HepG2 (cell line): Measurements from ENCODE around the gene THRB. TPM values are rescaled to one million over a fixed set of nuclear protein-coding genes. Genes with fewer than 3 reads are reported as not detected.
A peak's percentile ranks its signal among the peaks of the same experiment; 100 is the strongest.

Experiments
- ATAC-seq: fragments of 200-7000 bp; cut with Tn5 transposase; 3 replicates; pipeline ENCODE4 v1.9.1; 2020; ENCODE audit warnings: mild to moderate bottlenecking, moderate library complexity
- BruUV-seq: library from RNA; stranded (reverse); fragments of 400-500 nt; replicated peaks from 2 replicates; lab custom pipeline; 2021; lab: Mats Ljungman, UMichigan
- CTCF ChIA-PET: fragments of 300-600 bp; formaldehyde crosslinking; extraction: SDS; loops from one replicate; lab custom pipeline; 2021; ENCODE audit warnings: low total read pairs, inconsistent platforms, low intra/inter-chr PET ratio; lab: Yijun Ruan, JAX
- POLR2A ChIA-PET: fragments of 350-600 bp; sonication (Branson Sonifier 250); formaldehyde crosslinking; loops from one replicate; lab custom pipeline; 2020; ENCODE audit warnings: antibody characterized with exemption, inconsistent platforms; lab: Yijun Ruan, JAX
- DNase-seq: peaks from one replicate; pipeline ENCODE4 v3.0.0-alpha.2; 2015; ENCODE audit warnings: low spot score
- FAIRE-seq: peaks from 3 replicates; lab custom pipeline; 2011; peaks lifted over from hg19 to GRCh38; lab: Jason Lieb, UNC
- H2AFZ ChIP-seq: one replicate; pipeline ENCODE4 v1.6.1; 2011; ENCODE audit warnings: low read length, inconsistent platforms
- H3K27ac ChIP-seq: fragments of 300-600 bp; 3 replicates; pipeline ENCODE4 v1.8.0; 2011; ENCODE audit warnings: mixed run types, mild to moderate bottlenecking, mixed read lengths, low read length, inconsistent platforms; ENCODE audit not compliant: insufficient read depth; ENCODE audit errors: extremely low read length
- H3K27me3 ChIP-seq, 2 experiments: fragments of 200-600 bp in 1 of 2; 2 replicates in 1 of 2; 3 replicates in 1 of 2; pipeline versions ENCODE4 v1.6.0 to v1.8.0; 2011; ENCODE audit warnings: low read length in 2 of 2, mild to moderate bottlenecking in 2 of 2, moderate library complexity in 2 of 2, inconsistent platforms in 1 of 2; ENCODE audit not compliant: insufficient read depth in 2 of 2, control insufficient read depth in 1 of 2
- H3K36me3 ChIP-seq, 2 experiments: fragments of 200-600 bp in 1 of 2; replicated peaks in 1 of 2; 2 replicates in 1 of 2; 3 replicates in 1 of 2; pipeline versions ENCODE4 v1.5.1 to v1.8.0; 2011; ENCODE audit warnings: low read length in 2 of 2, inconsistent platforms in 1 of 2; ENCODE audit not compliant: insufficient read depth in 2 of 2, control insufficient read depth in 1 of 2
- H3K4me1 ChIP-seq: 2 replicates; pipeline ENCODE4 v1.5.1; 2012; ENCODE audit warnings: low read length, inconsistent platforms; ENCODE audit not compliant: insufficient read depth
- H3K4me2 ChIP-seq: 2 replicates; pipeline ENCODE4 v1.6.0; 2011; ENCODE audit warnings: low read depth, low read length, inconsistent platforms
- H3K4me3 ChIP-seq, 3 experiments: fragments of 200-600 bp in 1 of 3; sonication (generic), shearing (Covaris generic) in 1 of 3; replicated peaks in 1 of 3; 2 replicates each; pipeline ENCODE4 v1.5.1; 2011 to 2016; ENCODE audit warnings: low read length in 3 of 3, inconsistent platforms in 2 of 3, low read depth in 2 of 3, mild to moderate bottlenecking in 2 of 3, control low read depth in 1 of 3, mixed read lengths in 1 of 3; ENCODE audit not compliant: insufficient read depth in 1 of 3
- H3K79me2 ChIP-seq: one replicate; pipeline ENCODE4 v1.6.1; 2011; ENCODE audit warnings: low read length, inconsistent platforms; ENCODE audit not compliant: insufficient read depth
- H3K9ac ChIP-seq: 2 replicates; pipeline ENCODE4 v1.6.0; 2011; ENCODE audit warnings: mild to moderate bottlenecking, low read depth, low read length, inconsistent platforms; ENCODE audit not compliant: insufficient read depth
- H3K9me3 ChIP-seq: 2 replicates; pipeline ENCODE4 v1.5.1; 2012; ENCODE audit warnings: mild to moderate bottlenecking, low read length
- H4K20me1 ChIP-seq: 2 replicates; pipeline ENCODE4 v1.6.0; 2011; ENCODE audit warnings: inconsistent platforms, mild to moderate bottlenecking, low read length, moderate library complexity; ENCODE audit not compliant: insufficient read depth
- CENPX ChIP-seq: sonication (generic); formaldehyde crosslinking; IDR thresholded peaks from 2 replicates; pipeline ENCODE4 v1.9.0; 2021; ENCODE audit warnings: mild to moderate bottlenecking, missing genetic modification reagents, moderate library complexity
- CHD4 ChIP-seq: fragments of 200-600 bp; sonication (generic); IDR thresholded peaks from 2 replicates; pipeline ENCODE4 v1.7.0; 2017; ENCODE audit warnings: mild to moderate bottlenecking, low read length, borderline replicate concordance
- CREM ChIP-seq, 2 experiments: sonication (generic) in 1 of 2; formaldehyde crosslinking in 1 of 2; IDR thresholded peaks; 2 replicates each; pipeline versions ENCODE4 v1.4.0 to v1.6.1; 2016 to 2020; ENCODE audit warnings: antibody characterized with exemption in 1 of 2, mild to moderate bottlenecking in 1 of 2, missing genetic modification reagents in 1 of 2
- CSRNP1 ChIP-seq: sonication (generic); formaldehyde crosslinking; IDR thresholded peaks from 2 replicates; pipeline ENCODE4 v1.8.1; 2023; ENCODE audit warnings: mild to moderate bottlenecking, missing genetic modification reagents
- CTCF ChIP-seq: sonication (generic); formaldehyde crosslinking; IDR thresholded peaks from 2 replicates; pipeline ENCODE4 v1.5.0; 2020; ENCODE audit warnings: mild to moderate bottlenecking, missing genetic modification reagents, moderate library complexity
- FOSL2 ChIP-seq: sonication (generic); formaldehyde crosslinking; IDR thresholded peaks from 2 replicates; pipeline ENCODE4 v1.4.0; 2020; ENCODE audit warnings: missing genetic modification reagents
- FOXO1 ChIP-seq: sonication (generic); formaldehyde crosslinking; IDR thresholded peaks from 2 replicates; pipeline ENCODE4 v1.4.0; 2020; ENCODE audit warnings: missing genetic modification reagents
- HMGXB4 ChIP-seq, 2 experiments: sonication (generic) in 1 of 2; formaldehyde crosslinking in 1 of 2; IDR thresholded peaks; 2 replicates each; pipeline versions ENCODE4 v1.4.0 to v1.6.1; 2018 to 2020; ENCODE audit warnings: missing genetic modification reagents in 2 of 2, borderline replicate concordance in 1 of 2, low read depth in 1 of 2, mild to moderate bottlenecking in 1 of 2, missing biosample characterization in 1 of 2
- NFE2L1 ChIP-seq: sonication (generic); formaldehyde crosslinking; IDR thresholded peaks from 2 replicates; pipeline ENCODE4 v1.4.0; 2020; ENCODE audit warnings: missing genetic modification reagents, mild to moderate bottlenecking, borderline replicate concordance
- SETDB1 ChIP-seq: sonication (generic); formaldehyde crosslinking; IDR thresholded peaks from 2 replicates; pipeline ENCODE4 v1.5.1; 2020; ENCODE audit warnings: missing genetic modification reagents, mild to moderate bottlenecking, borderline replicate concordance
- SMAD1 ChIP-seq: sonication (generic); formaldehyde crosslinking; IDR thresholded peaks from 2 replicates; pipeline ENCODE4 v1.4.0; 2020; ENCODE audit warnings: missing genetic modification reagents, low read depth, mild to moderate bottlenecking, borderline replicate concordance
- TBX2 ChIP-seq: sonication (generic); formaldehyde crosslinking; IDR thresholded peaks from 2 replicates; pipeline ENCODE4 v1.5.0; 2020; ENCODE audit warnings: missing genetic modification reagents, mild to moderate bottlenecking, borderline replicate concordance
- ZFY ChIP-seq: sonication (generic); formaldehyde crosslinking; IDR thresholded peaks from 2 replicates; pipeline ENCODE4 v1.4.0; 2020; ENCODE audit warnings: missing genetic modification reagents
- ZNF260 ChIP-seq: sonication (generic); formaldehyde crosslinking; IDR thresholded peaks from 2 replicates; pipeline ENCODE4 v1.4.0; 2020; ENCODE audit warnings: missing genetic modification reagents, low read depth, mild to moderate bottlenecking, borderline replicate concordance
- ZNF326 ChIP-seq: sonication (generic); formaldehyde crosslinking; IDR thresholded peaks from 2 replicates; pipeline ENCODE4 v1.4.0; 2020; ENCODE audit warnings: missing genetic modification reagents, borderline replicate concordance
- ZNF503 ChIP-seq: sonication (generic); formaldehyde crosslinking; IDR thresholded peaks from 2 replicates; pipeline ENCODE4 v1.4.0; 2020; ENCODE audit warnings: missing genetic modification reagents
- WGBS: methylation state at CpG from one replicate; pipeline ENCODE4 v1.1.6; 2017; ENCODE audit warnings: low lambda C conversion rate; 5-methylcytosine and 5-hydroxymethylcytosine counted together
- in situ Hi-C: cut with HindIII; loops from 2 replicates; pipeline ENCODE4 v1.10.0; 2017; ENCODE audit warnings: low pct_unique_long_range_greater_than_20kb; ENCODE audit not compliant: extremely low pct_ligation_motif_present
- intact Hi-C: fragments of 100-400 bp; cut with micrococcal nuclease; formaldehyde crosslinking; loops from one replicate; pipeline ENCODE4 v1.10.0; 2022; ENCODE audit not compliant: unreplicated experiment
- polyA plus RNA-seq, 8 experiments: library from polyadenylated mRNA; depleted of rRNA in 3 of 8; stranded (reverse) in 7 of 8; unstranded in 1 of 8; fragments of >200 nt; fragmentation: Illumina TruSeq in 4 of 8; extraction: Trizol in 4 of 8; gene quantifications; 2 replicates each; pipeline versions ENCODE4 v1.2.1 to v1.2.3, GENCODE V29; 2011 to 2016; ENCODE audit warnings: low read depth in 4 of 8, missing spikeins in 1 of 8, mixed read lengths in 1 of 8; ENCODE audit not compliant: insufficient read depth in 1 of 8
- total RNA-seq, 5 experiments: library from RNA; depleted of rRNA; stranded (reverse); fragments of >200 nt; fragmentation: Illumina TruSeq; extraction: Trizol; gene quantifications; 2 replicates each; pipeline ENCODE4 v1.2.3, GENCODE V29; 2016; ENCODE audit warnings: low read depth in 1 of 5

The THRB gene
- total and polyA plus RNA-seq, 2 of the 13 experiments (the other 11 are each of a cell fraction or from before 2014, with no cell fraction given), result 4.7 to 22.7 TPM

GRCh38 chr3:24522146-24522579, 27.5 kb upstream of the THRB start:
- Histone ChIP-seq H3K27me3 (no peaks in the 10 kb centered on the region; a peak in 2 of 5 replicates), H3K4me1 (peaks cover 65% of the 10 kb centered on the region), H2AFZ (no peak overlapping the region), H3K4me2 (peak overlapping the region; percentile 87), H3K79me2 (peaks cover 16% of the 10 kb centered on the region), H3K9me3 (no peaks in the 10 kb centered on the region), H3K9ac (peak overlapping the region; percentile 87), H4K20me1 (no peaks in the 10 kb centered on the region), H3K4me3 (peak overlapping the region; percentile 82 to 93 (median 85)), H3K27ac (peak overlapping the region; percentile 92), H3K36me3 (no peaks in the 10 kb centered on the region)
- WGBS, result 0% methylated on average over 1 of the region's 16 CpGs
- intact Hi-C loops (loop anchor here (1.0 to 10.0 kb wide), 4 partner anchors 26 to 160 kb away; no protein-coding TSS in a partner anchor), in situ Hi-C loops (no loop called here)
- no TSS peak for BruUV-seq
- POLR2A ChIA-PET, result interaction anchor here (3.2 kb wide), 2 partner anchors 26 to 71 kb away, joined by 15 to 29 read pairs; partner anchors contain the start of gene THRB
- CTCF ChIA-PET, result no interaction called here
- peak; percentile 94 for FAIRE-seq
- peak; percentile 70 for ATAC-seq
- DNase-seq, result peak; percentile 74
- 0 out of 2 replicates have a peak, but pooled peaks have one; percentile 35 for TF ChIP-seq CREM (IDR thresholded peaks at IDR 0.05)
- TF ChIP-seq CREM (CRISPR knock-in tag; IDR thresholded peaks at IDR 0.05), result no peak
- peak; percentile 37 for TF ChIP-seq CTCF (CRISPR knock-in tag)
- TF ChIP-seq CENPX, result no peak
- no peak for TF ChIP-seq ZNF326 (CRISPR knock-in tag)
- peak; percentile 50; the same call in 1 of the 2 replicates for TF ChIP-seq FOXO1 (CRISPR knock-in tag)
- peak; percentile 46 for TF ChIP-seq ZFY (CRISPR knock-in tag)
- no peak; the same call in 1 of the 2 replicates for TF ChIP-seq ZNF503
- no peak for TF ChIP-seq ZNF260 (CRISPR knock-in tag)
- peak; percentile 19; the same call in 1 of the 2 replicates for TF ChIP-seq FOSL2 (CRISPR knock-in tag)
- peak; percentile 34; the same call in 1 of the 2 replicates for TF ChIP-seq CSRNP1 (CRISPR knock-in tag)
- peak; percentile 59; the same call in 1 of the 2 replicates for TF ChIP-seq SMAD1 (CRISPR knock-in tag)
- TF ChIP-seq HMGXB4 (CRISPR knock-in tag; IDR thresholded peaks at IDR 0.05; ENCODE audit: borderline replicate concordance in 1 of 2, low read depth in 1 of 2), result no peak
- TF ChIP-seq CHD4, result no peak
- TF ChIP-seq TBX2, result peak; percentile 70
- 0 out of 2 replicates have a peak, but pooled peaks have one; percentile 48 for TF ChIP-seq NFE2L1 (CRISPR knock-in tag)
- TF ChIP-seq SETDB1 (CRISPR knock-in tag), result no peak
